Body of pancreas (tissue), 4 donors: ENCODE results near the gene EIF4EBP3. TPM values are rescaled to one million over a fixed set of nuclear protein-coding genes. Genes with fewer than 3 reads are reported as not detected.
"Not testable (repeated sequence)": the region's sequence is repeated elsewhere in the genome, so short reads cannot be mapped to it uniquely, and the experiment has no call there.

Source experiments
- ATAC-seq: fragments of 150-250 bp; one replicate; pipeline ENCODE4 v1.9.1; 2016
- DNase-seq, 4 donors: peaks; one replicate each; pipeline ENCODE4 v3.0.0-alpha.2; 2019
- H3K27ac ChIP-seq, 4 donors: fragments of 200-600 bp; sonication (generic); 1 replicate in 3 of 4; 2 replicates in 1 of 4; pipeline versions ENCODE4 v1.5.1 to v1.6.1; 2016 to 2019; ENCODE audit warnings: mild to moderate bottlenecking in 1 of 4, mixed read lengths in 1 of 4, moderate library complexity in 1 of 4
- H3K27me3 ChIP-seq, 2 donors: fragments of 200-600 bp; sonication (generic); one replicate each; pipeline ENCODE4 v1.6.0; 2016; ENCODE audit warnings: mild to moderate bottlenecking in 1 of 2
- H3K36me3 ChIP-seq, 2 donors: fragments of 200-600 bp; sonication (generic); replicated peaks in 1 of 2; 2 replicates each; pipeline ENCODE4 v1.5.1; 2016; ENCODE audit warnings: low read depth in 2 of 2; ENCODE audit not compliant: insufficient read depth in 1 of 2
- H3K4me1 ChIP-seq: fragments of 200-600 bp; sonication (generic); one replicate; pipeline ENCODE4 v1.6.0; 2016
- H3K4me3 ChIP-seq, 2 donors: fragments of 200-600 bp; sonication (generic); 1 replicate in 1 of 2; 2 replicates in 1 of 2; pipeline ENCODE4 v1.5.1; 2016 to 2019
- H3K9me3 ChIP-seq, 3 donors: fragments of 200-600 bp; sonication (generic); 1 replicate in 2 of 3; 2 replicates in 1 of 3; pipeline ENCODE4 v1.5.1; 2016
- CTCF ChIP-seq, 7 experiments: fragments of 450-650 bp in 4 of 7; fragments of 200-600 bp in 3 of 7; sonication (generic) in 3 of 7; IDR thresholded peaks; one replicate each; pipeline ENCODE4 v1.5.1; 2016 to 2019; ENCODE audit warnings: antibody characterized with exemption in 7 of 7
- POLR2A ChIP-seq, 3 donors: fragments of 450-650 bp; IDR thresholded peaks; one replicate each; pipeline ENCODE4 v1.6.1; 2016; ENCODE audit warnings: antibody characterized with exemption in 3 of 3, mild to moderate bottlenecking in 2 of 3
- WGBS, 2 donors: methylation state at CpG; one replicate each; pipeline ENCODE4 v1.1.5; 2017; 5-methylcytosine and 5-hydroxymethylcytosine counted together
- intact Hi-C: fragments of 100-400 bp; cut with DNase I; formaldehyde crosslinking; loops from one replicate; pipeline ENCODE4 v1.15.1; 2023
- total RNA-seq, 2 donors: library from RNA; depleted of rRNA; stranded (reverse); fragments of >200 nt; gene quantifications; one replicate each; pipeline ENCODE4 v1.1.0, GENCODE V29; 2016

The EIF4EBP3 gene
- total RNA-seq, 2 donors from 2014 or later: 7.3 TPM; not detected in 1

GRCh38 chr5:140574165-140574564 is 26.7 kb downstream of the EIF4EBP3 start:
- WGBS, 2 donors: 27 to 30% methylated on average over 3 of the region's 3 CpGs
- no peaks in the 10 kb centered on the region for H3K4me1 ChIP-seq
- TF ChIP-seq POLR2A (IDR thresholded peaks at IDR 0.05) (no peak), CTCF (IDR thresholded peaks at IDR 0.05) (no peak)
- intact Hi-C loops: no loop called here
- DNase-seq (peak in 2 of 4 donors; percentile 38 to 41), ATAC-seq (peak; percentile 67)
- no peaks in the 10 kb centered on the region for H3K36me3 ChIP-seq
- no peaks in the 10 kb centered on the region for H3K9me3 ChIP-seq
- no peaks in the 10 kb centered on the region for H3K27me3 ChIP-seq
- no peak overlapping the region for H3K4me3 ChIP-seq
- peak overlapping the region in 2 of 4 donors; percentile 45 to 53 for H3K27ac ChIP-seq

- H3K9me3 ChIP-seq: no peaks in the 10 kb centered on the region
- ATAC-seq: no peak
- DNase-seq: peak in 3 of 4 donors; percentile 34 to 54 (median 34)
- no peak overlapping the region for H3K4me3 ChIP-seq
- H3K27ac ChIP-seq: no peak overlapping the region
- TF ChIP-seq POLR2A (IDR thresholded peaks at IDR 0.05) (no peak), CTCF (IDR thresholded peaks at IDR 0.05) (peak in 4 of 7 experiments; percentile 21 to 40 (median 31))
- H3K27me3 ChIP-seq: no peaks in the 10 kb centered on the region
- WGBS, 2 donors: 75 to 84% methylated on average over 8 of the region's 8 CpGs
- intact Hi-C loops: no loop called here
- no peaks in the 10 kb centered on the region for H3K4me1 ChIP-seq
- no peaks in the 10 kb centered on the region for H3K36me3 ChIP-seq
Measured at GRCh38 chr5:140575309-140575708, 27.8 kb downstream of the EIF4EBP3 start.

- 56 to 62% methylated on average over 2 of the region's 2 CpGs for WGBS, 2 donors
- ATAC-seq (no peak), DNase-seq (no peak)
- Histone ChIP-seq H3K4me1 (no peaks in the 10 kb centered on the region), H3K9me3 (no peaks in the 10 kb centered on the region), H3K4me3 (no peak overlapping the region), H3K36me3 (no peaks in the 10 kb centered on the region), H3K27ac (peak overlapping the region in 1 of 4 donors; percentile 53), H3K27me3 (no peaks in the 10 kb centered on the region)
- intact Hi-C loops: no loop called here
- no peak for TF ChIP-seq CTCF (IDR thresholded peaks at IDR 0.05)
- TF ChIP-seq POLR2A (IDR thresholded peaks at IDR 0.05): no peak
Measured at GRCh38 chr5:140576776-140577201, 29.3 kb downstream of the EIF4EBP3 start.

GRCh38 chr5:140579188-140579747 is 31.8 kb downstream of the EIF4EBP3 start:
- intact Hi-C loops, DNase-seq, H3K27me3 ChIP-seq, H3K9me3 ChIP-seq, H3K36me3 ChIP-seq, H3K27ac ChIP-seq, ATAC-seq, H3K4me1 ChIP-seq, H3K4me3 ChIP-seq: not testable (repeated sequence)
- peak in 1 of 7 experiments; percentile 24 for TF ChIP-seq CTCF (IDR thresholded peaks at IDR 0.05)
- WGBS, 2 donors: 88 to 89% methylated on average over 6 of the region's 6 CpGs

- no peaks in the 10 kb centered on the region for H3K36me3 ChIP-seq
- intact Hi-C loops: no loop called here
- no peak overlapping the region for H3K4me3 ChIP-seq
- 79 to 100% methylated on average over 1 of the region's 1 CpG for WGBS, 2 donors
- no peaks in the 10 kb centered on the region for H3K9me3 ChIP-seq
- DNase-seq: no peak
- H3K4me1 ChIP-seq: no peaks in the 10 kb centered on the region
- no peak overlapping the region for H3K27ac ChIP-seq
- no peak for ATAC-seq
- TF ChIP-seq POLR2A (IDR thresholded peaks at IDR 0.05): no peak
- TF ChIP-seq CTCF (IDR thresholded peaks at IDR 0.05): no peak
- H3K27me3 ChIP-seq: no peaks in the 10 kb centered on the region
Measured at GRCh38 chr5:140587495-140587894, 40.0 kb downstream of the EIF4EBP3 start.
